GM23338 (cell line): Measurements from ENCODE around the gene RSPH6A. TPM values are rescaled to one million over a fixed set of nuclear protein-coding genes. Genes with fewer than 3 reads are reported as not detected.

Experiments
- ATAC-seq: fragments of 200-7000 bp; cut with Tn5 transposase; 3 replicates; pipeline ENCODE4 v1.9.1; 2020
- DNase-seq: peaks from one replicate; pipeline ENCODE4 v3.0.0-alpha.2; 2015; ENCODE audit warnings: low spot score
- H2AFZ ChIP-seq: fragments of 200-600 bp; sonication (generic); 2 replicates; pipeline ENCODE4 v1.8.0; 2016; ENCODE audit warnings: antibody characterized with exemption, mild to moderate bottlenecking, moderate library complexity
- H3F3A ChIP-seq: fragments of 200-600 bp; sonication (generic); replicated peaks from 2 replicates; pipeline ENCODE4 v1.8.0; 2017; ENCODE audit warnings: antibody characterized with exemption, mixed run types, low read depth
- H3K27ac ChIP-seq: fragments of 200-600 bp; sonication (generic); 2 replicates; pipeline ENCODE4 v1.6.1; 2016; ENCODE audit warnings: low read depth
- H3K27me3 ChIP-seq: fragments of 200-600 bp; sonication (generic); 2 replicates; pipeline ENCODE4 v1.8.0; 2016; ENCODE audit warnings: mild to moderate bottlenecking, mixed run types, moderate library complexity; ENCODE audit not compliant: insufficient read depth
- H3K36me3 ChIP-seq: fragments of 200-600 bp; sonication (generic); 2 replicates; pipeline ENCODE4 v1.8.0; 2016; ENCODE audit warnings: mild to moderate bottlenecking; ENCODE audit not compliant: insufficient read depth
- H3K4me1 ChIP-seq: fragments of 200-600 bp; sonication (generic); 2 replicates; pipeline ENCODE4 v1.8.0; 2016; ENCODE audit warnings: mild to moderate bottlenecking, moderate library complexity; ENCODE audit not compliant: insufficient read depth
- H3K4me2 ChIP-seq: fragments of 200-600 bp; sonication (generic); 2 replicates; pipeline ENCODE4 v1.7.1; 2017; ENCODE audit warnings: mixed run types
- H3K4me3 ChIP-seq: fragments of 200-600 bp; sonication (generic); 2 replicates; pipeline ENCODE4 v1.6.1; 2016; ENCODE audit warnings: mixed run types
- H3K79me2 ChIP-seq: fragments of 200-600 bp; sonication (generic); replicated peaks from 2 replicates; pipeline ENCODE4 v1.8.0; 2017; ENCODE audit warnings: mild to moderate bottlenecking; ENCODE audit not compliant: insufficient read depth
- H3K9me2 ChIP-seq: fragments of 200-600 bp; sonication (generic); 2 replicates; pipeline ENCODE4 v1.8.0; 2017; ENCODE audit not compliant: insufficient read depth
- H4K20me1 ChIP-seq: fragments of 200-600 bp; sonication (generic); replicated peaks from 2 replicates; pipeline ENCODE4 v1.8.0; 2017; ENCODE audit warnings: mild to moderate bottlenecking; ENCODE audit not compliant: insufficient read depth
- H3K27ac Mint-ChIP-seq: 2 replicates; pipeline ENCODE4 v1.8.0; 2020; ENCODE audit warnings: inconsistent platforms, mild to moderate bottlenecking, moderate library complexity, mixed read lengths
- H3K27me3 Mint-ChIP-seq: 3 replicates; pipeline ENCODE4 v1.8.0; 2022; ENCODE audit warnings: low read depth, mild to moderate bottlenecking, moderate library complexity, mixed read lengths, inconsistent platforms; ENCODE audit not compliant: insufficient read depth, poor library complexity
- H3K36me3 Mint-ChIP-seq: 3 replicates; pipeline ENCODE4 v1.8.0; 2021; ENCODE audit warnings: low read depth, mild to moderate bottlenecking, inconsistent platforms, moderate library complexity, mixed read lengths
- H3K4me1 Mint-ChIP-seq: 3 replicates; pipeline ENCODE4 v1.8.0; 2020; ENCODE audit warnings: mild to moderate bottlenecking, inconsistent platforms, mixed read lengths
- H3K4me3 Mint-ChIP-seq: 3 replicates; pipeline ENCODE4 v1.8.0; 2021; ENCODE audit warnings: moderate library complexity, mild to moderate bottlenecking, inconsistent platforms, mixed read lengths
- H3K9me3 Mint-ChIP-seq: 3 replicates; pipeline ENCODE4 v1.8.0; 2020; ENCODE audit warnings: moderate library complexity, mild to moderate bottlenecking, inconsistent platforms, mixed read lengths
- CREB1 ChIP-seq: fragments of 250-450 bp; sonication (Bioruptor Pico); IDR thresholded peaks from 2 replicates; pipeline ENCODE4 v1.5.0; 2020; ENCODE audit warnings: low read depth, mild to moderate bottlenecking, moderate library complexity
- CTCF ChIP-seq, 2 experiments: fragments of 200-600 bp in 1 of 2; sonication (generic) in 1 of 2; conservative IDR thresholded peaks; 2 replicates each; pipeline versions ENCODE4 v1.5.1 to v1.6.1; 2016 to 2017; ENCODE audit warnings: antibody characterized with exemption in 2 of 2, low read depth in 2 of 2, mild to moderate bottlenecking in 2 of 2, moderate library complexity in 1 of 2
- ETS1 ChIP-seq: IDR thresholded peaks from 2 replicates; pipeline ENCODE4 v1.6.1; 2016; ENCODE audit warnings: antibody characterized with exemption
- EZH2 ChIP-seq: fragments of 200-600 bp; sonication (generic); IDR thresholded peaks from one replicate; pipeline ENCODE4 v1.8.0; 2017; ENCODE audit warnings: antibody characterized with exemption, mild to moderate bottlenecking, low read depth; ENCODE audit not compliant: unreplicated experiment
- EZH2phosphoT487 ChIP-seq: fragments of 200-600 bp; sonication (generic); IDR thresholded peaks from one replicate; pipeline ENCODE4 v1.8.1; 2018; ENCODE audit warnings: antibody characterized with exemption; ENCODE audit not compliant: unreplicated experiment
- JUNB ChIP-seq: IDR thresholded peaks from one replicate; pipeline ENCODE4 v1.6.1; 2016; ENCODE audit warnings: antibody characterized with exemption; ENCODE audit not compliant: unreplicated experiment
- NANOG ChIP-seq: IDR thresholded peaks from 2 replicates; pipeline ENCODE4 v1.6.1; 2016; ENCODE audit warnings: antibody characterized with exemption, borderline replicate concordance
- POLR2AphosphoS5 ChIP-seq: IDR thresholded peaks from 2 replicates; pipeline ENCODE4 v1.6.1; 2016; ENCODE audit warnings: antibody characterized with exemption, low read depth
- REST ChIP-seq: IDR thresholded peaks from one replicate; pipeline ENCODE4 v1.6.1; 2018; ENCODE audit warnings: antibody characterized with exemption; ENCODE audit not compliant: unreplicated experiment
- STAT1 ChIP-seq: IDR thresholded peaks from one replicate; pipeline ENCODE4 v1.6.1; 2016; ENCODE audit warnings: antibody characterized with exemption; ENCODE audit not compliant: unreplicated experiment
- ZNF114 ChIP-seq: fragments of 250-450 bp; sonication (Bioruptor Pico); IDR thresholded peaks from 2 replicates; pipeline ENCODE4 v1.5.0; 2020; ENCODE audit warnings: mild to moderate bottlenecking, moderate library complexity
- ZNF331 ChIP-seq: fragments of 250-450 bp; sonication (Bioruptor Pico); IDR thresholded peaks from 2 replicates; pipeline ENCODE4 v1.5.0; 2020; ENCODE audit warnings: low read depth, mild to moderate bottlenecking, moderate library complexity
- ZNF462 ChIP-seq: fragments of 250-450 bp; sonication (Bioruptor Pico); IDR thresholded peaks from 2 replicates; pipeline ENCODE4 v1.5.0; 2020; ENCODE audit warnings: mild to moderate bottlenecking, moderate library complexity
- polyA plus RNA-seq: library from polyadenylated mRNA; unstranded; fragments of >200 nt; fragmentation: Nextera tagmentation; extraction: Ambion mirVana; gene quantifications from 2 replicates; pipeline ENCODE4 v1.2.1, GENCODE V29; 2016
- total RNA-seq: library from RNA; depleted of rRNA; stranded (reverse); fragments of >200 nt; shearing (Covaris generic); gene quantifications from 2 replicates; pipeline ENCODE4 v1.2.3, GENCODE V29; 2014

The RSPH6A gene
- total and polyA plus RNA-seq, 2 experiments from 2014 or later: 0.11 to 0.21 TPM

- Mint-ChIP-seq H3K27ac (no peak overlapping the region), H3K36me3 (no peaks in the 10 kb centered on the region), H3K9me3 (no peaks in the 10 kb centered on the region; the same call in 2 of the 3 replicates), H3K4me3 (no peak overlapping the region), H3K4me1 (peaks cover 11% of the 10 kb centered on the region), H3K27me3 (peaks cover 15% of the 10 kb centered on the region)
- no peak overlapping the region for H3K27ac ChIP-seq
- H3K4me1 ChIP-seq: no peaks in the 10 kb centered on the region
- H4K20me1 ChIP-seq: no peaks in the 10 kb centered on the region
- no peaks in the 10 kb centered on the region for H3K27me3 ChIP-seq
- H3F3A ChIP-seq: no peaks in the 10 kb centered on the region
- no peaks in the 10 kb centered on the region for H3K79me2 ChIP-seq
- ATAC-seq (no peak), DNase-seq (no peak)
- no peak overlapping the region for H3K4me2 ChIP-seq
- no peaks in the 10 kb centered on the region for H3K36me3 ChIP-seq
- TF ChIP-seq EZH2phosphoT487 (no peak), REST (no peak), EZH2 (no peak), ZNF462 (no peak), STAT1 (no peak), JUNB (no peak), POLR2AphosphoS5 (no peak), NANOG (no peak), CTCF (conservative IDR thresholded peaks at IDR 0.05; ENCODE audit: low read depth in 2 of 2) (no peak), ZNF114 (CRISPR knock-in tag) (no peak), CREB1 (CRISPR knock-in tag) (no peak), ETS1 (no peak), ZNF331 (no peak)
- H3K9me2 ChIP-seq: no peaks in the 10 kb centered on the region
- H3K4me3 ChIP-seq: no peak overlapping the region
- H2AFZ ChIP-seq: no peak overlapping the region; the same call in 1 of the 2 replicates
Measured at GRCh38 chr19:45801603-45802175, 13.4 kb downstream of the RSPH6A start.
